Measurements from ENCODE around the gene PCDHGA8.
"Not testable (repeated sequence)": the region's sequence is repeated elsewhere in the genome, so short reads cannot be mapped to it uniquely, and the experiment has no call there.

PCDHGA8 gene

GRCh38 chr5:141422742-141423291 is 30.4 kb downstream of the PCDHGA8 start:
- DNase-seq (ENCODE audit: low spot score): no peak
- no peak for TF ChIP-seq CTCF (IDR thresholded peaks at IDR 0.05; ENCODE audit: extremely low read depth, missing control alignments)

GRCh38 chr5:141427783-141428426 is 35.5 kb downstream of the PCDHGA8 start:
- DNase-seq (ENCODE audit: low spot score): no peak
- no peak for TF ChIP-seq CTCF (IDR thresholded peaks at IDR 0.05; ENCODE audit: extremely low read depth, missing control alignments)

GRCh38 chr5:141430332-141431113 is 38.1 kb downstream of the PCDHGA8 start, which contains the start of gene PCDHGA12:
Gene PCDHGA12, plus strand, starts transcription at chr5:141430507. Its CDS starts 253 bp downstream, at chr5:141430760.
- peak; percentile 50 for TF ChIP-seq CTCF (IDR thresholded peaks at IDR 0.05; ENCODE audit: extremely low read depth, missing control alignments)
- peak; percentile 89 for DNase-seq (ENCODE audit: low spot score)

GRCh38 chr5:141431286-141431685 is 38.9 kb downstream of the PCDHGA8 start:
- no peak for TF ChIP-seq CTCF (IDR thresholded peaks at IDR 0.05; ENCODE audit: extremely low read depth, missing control alignments)

GRCh38 chr5:141432308-141432707 is 39.9 kb downstream of the PCDHGA8 start:
- not testable (repeated sequence) for DNase-seq (ENCODE audit: low spot score)

More at GRCh38 chr5:141431286-141431685, 38.9 kb downstream of the PCDHGA8 start:
- DNase-seq (ENCODE audit: low spot score): peak; percentile 62

- DNase-seq (ENCODE audit: low spot score): not testable (repeated sequence)
Measured at GRCh38 chr5:141432726-141433125, 40.3 kb downstream of the PCDHGA8 start.

GRCh38 chr5:141434006-141434405 is 41.6 kb downstream of the PCDHGA8 start:
- no peak for TF ChIP-seq CTCF (IDR thresholded peaks at IDR 0.05; ENCODE audit: extremely low read depth, missing control alignments)
- no peak for DNase-seq (ENCODE audit: low spot score)

GRCh38 chr5:141437221-141437620 is 44.8 kb downstream of the PCDHGA8 start:
- DNase-seq (ENCODE audit: low spot score): no peak
- no peak for TF ChIP-seq CTCF (IDR thresholded peaks at IDR 0.05; ENCODE audit: extremely low read depth, missing control alignments)

Data from GM20000 (cell line).